GM10248 (cell line): ENCODE measurements around the gene MYL5.

ENCODE experiments used
- CTCF ChIA-PET: fragments of 300-600 bp; sonication (Branson Sonifier 250); formaldehyde crosslinking; extraction: SDS; loops from one replicate; lab custom pipeline; 2021; ENCODE audit warnings: antibody characterized with exemption; lab: Yijun Ruan, JAX
- POLR2A ChIA-PET: fragments of 350-650 bp; sonication (Branson Sonifier 250); formaldehyde crosslinking; extraction: SDS; loops from one replicate; lab custom pipeline; 2020; ENCODE audit warnings: antibody characterized with exemption; lab: Yijun Ruan, JAX
- DNase-seq: peaks from one replicate; pipeline ENCODE4 v3.0.0; 2012; ENCODE audit errors: extremely low spot score
- TF ChIP-seq, protein P1 (sequence below): IDR thresholded peaks from 2 replicates; pipeline ENCODE4 v1.5.1; 2012; ENCODE audit warnings: mild to moderate bottlenecking, low read depth; ENCODE audit errors: extremely low read depth, missing control alignments, control extremely low read depth

MYL5 gene

DNA sequence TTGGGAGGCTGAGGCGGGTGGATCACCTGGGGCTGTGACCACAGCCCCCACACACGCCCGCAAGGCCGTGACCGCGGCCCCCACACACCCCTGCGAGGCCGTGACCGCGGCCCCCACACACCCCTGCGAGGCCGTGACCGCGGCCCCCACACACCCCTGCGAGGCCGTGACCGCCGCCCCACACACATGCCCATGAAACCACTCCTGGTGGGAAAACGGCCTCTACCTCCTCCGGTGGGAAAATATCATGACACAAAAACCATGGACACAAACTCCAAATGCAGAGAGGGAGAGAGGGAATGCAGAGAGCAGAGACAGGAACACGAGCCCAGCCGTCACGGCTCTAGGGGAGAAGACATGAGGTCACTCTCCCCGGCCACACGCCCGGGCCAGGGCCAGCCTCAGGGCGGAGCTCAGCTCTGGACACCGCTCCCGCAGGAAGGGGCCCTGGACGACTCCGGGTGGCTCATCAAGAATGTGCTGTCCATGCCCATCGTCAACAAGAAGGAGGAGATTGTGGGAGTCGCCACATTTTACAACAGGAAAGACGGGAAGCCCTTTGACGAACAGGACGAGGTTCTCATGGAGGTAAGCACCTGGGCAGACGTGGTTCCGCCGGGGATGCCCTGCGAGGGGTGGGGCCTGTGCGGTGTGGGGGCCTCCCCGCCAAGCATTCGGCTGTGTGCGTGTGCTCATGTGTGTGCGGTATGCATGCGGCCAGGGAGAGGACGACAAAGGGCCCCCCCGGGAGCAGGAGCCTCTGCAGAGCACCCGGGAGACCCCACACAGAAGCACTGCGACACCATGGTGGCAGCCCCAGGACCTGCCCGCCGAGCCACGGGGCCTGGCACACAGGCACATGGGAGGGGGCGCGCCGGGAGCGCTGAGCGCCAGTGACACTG is 17.7 kb upstream of the MYL5 start:
- POLR2A ChIA-PET = no interaction called here

DNA sequence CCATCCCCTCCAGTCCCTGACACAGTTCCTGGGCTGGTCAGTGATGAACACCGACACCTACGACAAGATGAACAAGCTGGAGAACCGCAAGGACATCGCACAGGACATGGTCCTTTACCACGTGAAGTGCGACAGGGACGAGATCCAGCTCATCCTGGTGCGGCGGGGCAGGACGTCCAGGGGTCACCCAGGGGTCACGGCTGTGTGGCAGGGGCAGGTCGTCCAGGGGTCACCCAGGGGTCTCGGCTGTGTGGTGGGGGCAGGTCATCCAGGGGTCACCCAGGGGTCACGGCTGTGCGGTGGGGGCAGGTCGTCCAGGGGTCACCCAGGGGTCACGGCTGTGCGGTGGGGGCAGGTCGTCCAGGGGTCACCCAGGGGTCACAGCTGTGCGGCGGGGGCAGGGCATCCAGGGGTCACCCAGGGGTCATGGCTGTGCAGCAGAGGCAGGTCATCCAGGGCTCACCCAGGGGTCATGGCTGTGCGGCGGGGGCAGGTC is 17.0 kb upstream of the MYL5 start:
- ChIA-PET POLR2A (no interaction called here), CTCF (no interaction called here)
- TF ChIP-seq, protein P1, sequence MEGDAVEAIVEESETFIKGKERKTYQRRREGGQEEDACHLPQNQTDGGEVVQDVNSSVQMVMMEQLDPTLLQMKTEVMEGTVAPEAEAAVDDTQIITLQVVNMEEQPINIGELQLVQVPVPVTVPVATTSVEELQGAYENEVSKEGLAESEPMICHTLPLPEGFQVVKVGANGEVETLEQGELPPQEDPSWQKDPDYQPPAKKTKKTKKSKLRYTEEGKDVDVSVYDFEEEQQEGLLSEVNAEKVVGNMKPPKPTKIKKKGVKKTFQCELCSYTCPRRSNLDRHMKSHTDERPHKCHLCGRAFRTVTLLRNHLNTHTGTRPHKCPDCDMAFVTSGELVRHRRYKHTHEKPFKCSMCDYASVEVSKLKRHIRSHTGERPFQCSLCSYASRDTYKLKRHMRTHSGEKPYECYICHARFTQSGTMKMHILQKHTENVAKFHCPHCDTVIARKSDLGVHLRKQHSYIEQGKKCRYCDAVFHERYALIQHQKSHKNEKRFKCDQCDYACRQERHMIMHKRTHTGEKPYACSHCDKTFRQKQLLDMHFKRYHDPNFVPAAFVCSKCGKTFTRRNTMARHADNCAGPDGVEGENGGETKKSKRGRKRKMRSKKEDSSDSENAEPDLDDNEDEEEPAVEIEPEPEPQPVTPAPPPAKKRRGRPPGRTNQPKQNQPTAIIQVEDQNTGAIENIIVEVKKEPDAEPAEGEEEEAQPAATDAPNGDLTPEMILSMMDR = no peak

More for the DNA sequence above, 17.7 kb upstream of the MYL5 start:
- TF ChIP-seq, protein P1 = no peak
- no peak for DNase-seq
- CTCF ChIA-PET = no interaction called here

DNA sequence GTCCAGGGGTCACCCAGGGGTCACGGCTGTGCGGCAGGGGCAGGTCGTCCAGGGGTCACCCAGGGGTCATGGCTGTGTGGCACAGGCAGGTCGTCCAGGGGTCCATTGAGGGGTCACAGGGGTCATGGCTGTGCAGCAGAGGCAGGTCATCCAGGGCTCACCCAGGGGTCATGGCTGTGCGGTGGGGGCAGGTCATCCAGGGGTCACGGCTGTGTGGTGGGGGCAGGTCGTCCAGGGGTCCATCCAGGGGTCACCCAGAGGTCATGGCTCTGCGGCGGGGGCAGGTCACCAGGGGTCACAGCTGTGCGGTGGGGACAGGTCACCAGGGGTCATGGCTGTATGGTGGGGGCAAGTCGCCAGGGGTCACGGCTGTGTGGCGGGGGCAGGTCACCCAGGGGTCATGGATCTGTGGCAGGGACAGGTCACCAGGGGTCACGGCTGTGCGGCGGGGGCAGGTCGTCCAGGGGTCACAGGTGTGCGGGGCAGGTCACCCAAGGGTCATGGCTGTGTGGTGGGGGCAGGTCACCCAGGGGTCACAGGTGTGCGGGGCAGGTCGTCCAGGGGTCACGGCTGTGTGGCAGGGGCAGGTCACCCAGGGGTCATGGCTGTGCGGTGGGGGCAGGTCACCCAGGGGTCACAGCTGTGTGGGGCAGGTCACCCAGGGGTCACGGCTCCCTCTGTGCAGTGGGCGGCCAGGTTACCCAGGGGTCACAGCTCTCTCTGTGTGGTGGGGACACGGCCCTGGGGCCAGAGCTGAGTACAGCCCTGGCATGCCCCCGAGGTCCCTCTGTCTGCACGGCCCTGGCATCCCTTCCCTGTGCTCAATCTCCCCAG is 16.3 kb upstream of the MYL5 start:
- ChIA-PET POLR2A (no interaction called here), CTCF (no interaction called here)

More for the DNA sequence above, 17.0 kb upstream of the MYL5 start:
- DNase-seq = no peak

DNA sequence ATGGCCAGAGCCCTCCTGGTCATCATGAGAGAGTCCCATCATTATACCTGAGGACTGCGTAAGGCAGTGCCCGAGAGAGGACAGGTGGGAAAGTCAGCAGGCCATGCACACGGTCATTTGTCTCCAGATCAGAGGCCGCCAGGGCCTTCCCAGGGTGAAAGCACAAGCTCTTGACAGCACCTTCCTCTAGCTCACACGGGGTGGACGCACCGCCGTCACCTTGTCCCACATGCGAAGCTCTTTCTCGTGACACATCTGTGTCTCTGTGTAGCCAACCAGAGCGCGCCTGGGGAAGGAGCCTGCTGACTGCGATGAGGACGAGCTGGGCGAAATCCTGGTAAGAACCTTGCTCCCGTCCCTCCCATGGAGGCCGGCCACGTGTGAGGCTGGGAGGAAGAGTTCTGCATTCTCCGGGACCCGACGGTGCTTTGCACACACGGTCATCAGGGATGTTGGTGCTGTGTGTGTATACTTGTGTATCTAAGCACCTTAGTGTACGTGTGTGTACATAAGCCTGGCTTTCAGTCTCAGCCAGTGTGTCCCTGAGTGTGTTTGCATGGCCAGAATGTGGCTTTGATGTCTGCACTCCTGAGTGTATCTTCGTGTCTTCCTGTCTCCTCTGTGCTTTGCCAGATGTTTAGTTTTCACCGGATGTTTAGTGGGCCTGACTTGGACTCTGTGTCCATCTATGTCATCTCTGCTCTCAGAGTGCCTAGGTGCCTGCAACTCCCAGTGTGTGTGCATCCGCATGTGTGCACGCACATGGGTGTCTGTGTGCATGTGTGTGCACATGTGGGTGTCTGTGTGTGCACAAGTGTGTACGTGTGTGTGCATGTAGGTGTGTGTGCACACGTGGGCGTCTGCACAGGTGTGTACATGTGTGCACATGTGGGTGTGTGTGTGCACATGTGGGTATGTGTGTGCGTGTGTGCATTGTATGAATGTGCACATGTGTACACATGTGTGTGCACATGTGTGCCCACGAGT is 15.4 kb upstream of the MYL5 start:
- POLR2A ChIA-PET = no interaction called here
- no peak for DNase-seq
- CTCF ChIA-PET = no interaction called here
- TF ChIP-seq, protein P1 = no peak

More for the DNA sequence above, 16.3 kb upstream of the MYL5 start:
- TF ChIP-seq, protein P1 = no peak
- DNase-seq = no peak

DNA sequence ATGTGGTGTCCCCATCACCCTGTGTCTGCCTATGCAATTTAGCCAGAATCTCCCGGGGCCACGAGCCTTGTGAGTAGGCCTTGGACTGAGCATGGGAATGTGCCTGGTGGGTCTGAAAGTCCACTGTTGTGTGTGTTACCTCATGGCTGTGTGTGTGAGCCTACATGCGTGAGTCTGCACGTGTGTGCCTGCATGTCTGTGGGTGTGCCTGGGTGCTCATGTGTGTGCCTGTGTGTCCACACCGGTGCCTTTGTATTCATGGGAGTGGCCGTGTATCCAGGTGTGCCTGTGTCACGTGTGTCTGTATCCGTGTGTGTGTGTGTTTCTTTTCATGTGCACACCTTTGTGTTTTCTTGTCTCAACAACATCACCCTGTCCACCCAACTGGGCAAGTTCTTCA is 14.5 kb upstream of the MYL5 start:
- POLR2A ChIA-PET = no interaction called here
- CTCF ChIA-PET = no interaction called here
- TF ChIP-seq, protein P1 = no peak
- no peak for DNase-seq
